Measurements from ENCODE around the gene SLIT3. TPM values are rescaled to one million over a fixed set of nuclear protein-coding genes. Genes with fewer than 3 reads are reported as not detected.

The SLIT3 gene
- total RNA-seq, 4 donors from 2014 or later: 0.72 to 37.4 (median 5.3) TPM

DNA sequence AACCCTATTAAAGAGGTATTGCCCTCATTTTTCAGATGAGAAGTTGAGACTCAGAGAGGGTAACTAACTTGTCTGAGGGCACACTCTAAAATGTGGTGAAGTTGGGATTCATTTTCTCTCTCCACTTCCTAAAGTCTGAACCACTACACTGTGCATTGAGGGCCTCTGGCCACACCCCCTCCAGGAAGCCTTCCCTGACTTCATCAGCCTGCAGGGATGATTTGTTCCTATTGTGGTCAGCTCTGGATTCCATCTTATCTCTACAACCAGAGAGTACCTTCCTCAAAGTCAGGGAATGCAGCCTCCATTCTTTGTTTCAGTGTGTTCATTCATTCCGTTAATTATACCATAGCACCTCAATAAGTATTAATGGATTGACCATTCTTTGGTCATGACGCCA lies 365.8 kb downstream of the SLIT3 start:
- WGBS, 2 donors: 90 to 97% methylated on average over 2 of the region's 2 CpGs
- DNase-seq: no peak
- intact Hi-C loops (cut with DNase I): no loop called here

DNA sequence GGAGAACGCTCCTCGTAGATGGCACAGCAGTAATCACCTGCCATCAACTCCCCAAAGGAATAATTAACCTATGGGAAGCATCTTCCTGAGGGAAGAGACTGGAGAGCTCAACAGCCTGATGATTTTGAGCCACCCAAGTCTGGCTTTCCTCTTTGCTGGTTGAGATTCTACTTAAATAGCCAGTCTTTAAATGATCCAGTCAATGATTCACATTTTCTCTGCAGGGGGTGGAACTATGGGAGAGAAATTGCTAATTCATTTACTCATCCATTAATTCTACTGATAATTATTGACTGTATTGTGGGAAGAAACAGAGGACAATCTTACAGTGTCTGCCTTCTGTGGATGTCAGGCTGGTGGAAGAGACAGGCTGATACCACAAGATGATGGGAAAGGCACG lies 366.8 kb downstream of the SLIT3 start:
- H3K27me3 ChIP-seq: peaks cover 0 to 19% (median 0%) of the 10 kb centered on the region in 4 donors
- intact Hi-C loops (cut with DNase I): no loop called here
- 91 to 92% methylated on average over 3 of the region's 3 CpGs for WGBS, 2 donors
- H3K9me3 ChIP-seq: no peaks in the 10 kb centered on the region
- no peaks in the 10 kb centered on the region for H3K4me1 ChIP-seq
- H3K27ac ChIP-seq: no peak overlapping the region
- TF ChIP-seq, protein P1, sequence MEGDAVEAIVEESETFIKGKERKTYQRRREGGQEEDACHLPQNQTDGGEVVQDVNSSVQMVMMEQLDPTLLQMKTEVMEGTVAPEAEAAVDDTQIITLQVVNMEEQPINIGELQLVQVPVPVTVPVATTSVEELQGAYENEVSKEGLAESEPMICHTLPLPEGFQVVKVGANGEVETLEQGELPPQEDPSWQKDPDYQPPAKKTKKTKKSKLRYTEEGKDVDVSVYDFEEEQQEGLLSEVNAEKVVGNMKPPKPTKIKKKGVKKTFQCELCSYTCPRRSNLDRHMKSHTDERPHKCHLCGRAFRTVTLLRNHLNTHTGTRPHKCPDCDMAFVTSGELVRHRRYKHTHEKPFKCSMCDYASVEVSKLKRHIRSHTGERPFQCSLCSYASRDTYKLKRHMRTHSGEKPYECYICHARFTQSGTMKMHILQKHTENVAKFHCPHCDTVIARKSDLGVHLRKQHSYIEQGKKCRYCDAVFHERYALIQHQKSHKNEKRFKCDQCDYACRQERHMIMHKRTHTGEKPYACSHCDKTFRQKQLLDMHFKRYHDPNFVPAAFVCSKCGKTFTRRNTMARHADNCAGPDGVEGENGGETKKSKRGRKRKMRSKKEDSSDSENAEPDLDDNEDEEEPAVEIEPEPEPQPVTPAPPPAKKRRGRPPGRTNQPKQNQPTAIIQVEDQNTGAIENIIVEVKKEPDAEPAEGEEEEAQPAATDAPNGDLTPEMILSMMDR (IDR thresholded peaks at IDR 0.05): no peak
- no peak for TF ChIP-seq POLR2A (IDR thresholded peaks at IDR 0.05)
- no peaks in the 10 kb centered on the region for H3K36me3 ChIP-seq
- no peak overlapping the region for H3K4me3 ChIP-seq
- DNase-seq: no peak

More for the DNA sequence above, 365.8 kb downstream of the SLIT3 start:
- TF ChIP-seq, protein P1 (IDR thresholded peaks at IDR 0.05): no peak
- no peak for TF ChIP-seq POLR2A (IDR thresholded peaks at IDR 0.05)
- H3K27ac ChIP-seq: no peak overlapping the region
- no peaks in the 10 kb centered on the region for H3K36me3 ChIP-seq
- H3K4me3 ChIP-seq: no peak overlapping the region
- peaks cover 0 to 15% (median 0%) of the 10 kb centered on the region in 4 donors for H3K27me3 ChIP-seq
- no peaks in the 10 kb centered on the region for H3K4me1 ChIP-seq
- H3K9me3 ChIP-seq: no peaks in the 10 kb centered on the region

DNA sequence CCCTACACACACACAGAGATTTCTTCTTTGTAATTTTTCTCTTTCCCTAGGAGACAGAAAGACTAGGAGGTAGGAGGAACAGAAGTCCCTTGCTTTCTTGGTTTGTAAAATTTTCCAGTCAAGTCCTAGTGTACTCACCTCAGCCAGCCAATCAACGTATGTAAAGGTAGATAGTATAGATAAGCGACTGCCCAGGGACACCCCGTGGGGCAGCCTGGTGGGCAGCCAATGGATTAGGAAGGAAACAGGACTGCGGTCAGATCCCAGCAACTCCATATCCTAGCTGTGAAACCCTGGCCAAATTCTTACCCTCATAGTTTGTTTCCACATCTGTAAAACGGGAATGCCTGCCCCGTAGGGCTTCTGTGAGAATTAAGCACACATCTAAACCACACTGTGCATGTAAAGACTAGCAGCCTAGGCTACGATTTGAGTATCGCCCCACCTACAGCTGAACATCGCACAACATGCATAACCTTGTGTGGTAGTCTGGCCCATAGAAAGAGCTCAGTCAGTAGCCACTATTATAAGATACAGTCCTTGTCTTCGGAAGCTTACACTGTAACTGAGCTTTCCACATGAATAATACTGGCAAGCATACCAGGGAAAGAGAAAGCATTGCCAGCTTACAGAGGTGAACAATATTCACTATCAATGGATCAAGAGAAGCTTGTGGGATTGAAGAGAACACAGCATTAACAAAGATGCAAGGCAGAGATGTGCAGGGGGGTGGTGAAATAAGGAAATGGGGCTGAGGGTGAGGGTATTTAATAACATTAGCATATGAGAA lies 368.3 kb downstream of the SLIT3 start:
- DNase-seq: no peak
- Histone ChIP-seq H3K4me3 (no peak overlapping the region), H3K27me3 (peaks cover 0 to 19% (median 0%) of the 10 kb centered on the region in 4 donors), H3K36me3 (no peaks in the 10 kb centered on the region), H3K4me1 (no peaks in the 10 kb centered on the region), H3K27ac (no peak overlapping the region), H3K9me3 (no peaks in the 10 kb centered on the region)
- WGBS, 2 donors: 71 to 74% methylated on average over 8 to 10 of the region's 10 CpGs
- TF ChIP-seq POLR2A (IDR thresholded peaks at IDR 0.05): no peak
- TF ChIP-seq, protein P1 (IDR thresholded peaks at IDR 0.05): no peak
- intact Hi-C loops (cut with DNase I): no loop called here

DNA sequence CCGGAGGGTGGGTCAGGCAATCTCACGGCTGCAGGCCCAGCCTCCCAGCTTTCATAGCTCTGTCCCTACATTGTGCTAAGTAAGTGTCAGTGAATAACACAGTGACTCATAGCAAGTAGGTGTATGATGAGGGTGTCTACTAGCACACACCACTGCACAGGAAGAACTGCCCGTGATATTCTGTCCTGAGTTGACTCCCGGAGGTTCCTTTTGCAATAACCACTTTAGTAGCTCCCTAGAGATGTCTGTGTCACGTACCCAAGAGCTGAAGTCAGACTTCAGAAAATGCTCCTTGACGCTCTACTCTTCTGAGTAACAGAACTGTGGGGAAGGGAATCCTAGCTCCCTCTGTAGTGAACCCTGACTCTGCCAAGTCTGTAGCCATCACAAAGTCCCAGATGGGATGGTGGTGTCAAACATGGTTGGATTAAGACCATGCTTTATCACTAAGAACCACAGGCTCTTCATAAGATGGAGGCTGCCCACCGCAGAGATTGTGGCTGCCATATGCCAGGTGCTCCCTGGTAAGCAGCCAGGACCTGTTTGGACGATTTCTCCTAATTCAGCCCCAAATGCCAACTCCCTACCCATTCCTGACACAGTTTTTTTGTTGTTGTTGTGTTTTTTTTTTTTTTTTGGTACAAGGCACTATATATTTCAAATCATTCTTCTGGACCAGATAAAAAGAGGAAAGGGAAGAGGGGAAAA lies 369.1 kb downstream of the SLIT3 start:
- Histone ChIP-seq H3K27me3 (peaks cover 0 to 19% (median 0%) of the 10 kb centered on the region in 4 donors), H3K27ac (no peak overlapping the region), H3K36me3 (no peaks in the 10 kb centered on the region), H3K4me3 (no peak overlapping the region), H3K9me3 (no peaks in the 10 kb centered on the region), H3K4me1 (no peaks in the 10 kb centered on the region)
- no peak for DNase-seq
- 63 to 66% methylated on average over 8 of the region's 8 CpGs for WGBS, 2 donors
- no peak for TF ChIP-seq POLR2A (IDR thresholded peaks at IDR 0.05)
- TF ChIP-seq, protein P1 (IDR thresholded peaks at IDR 0.05): no peak
- intact Hi-C loops (cut with DNase I): no loop called here

DNA sequence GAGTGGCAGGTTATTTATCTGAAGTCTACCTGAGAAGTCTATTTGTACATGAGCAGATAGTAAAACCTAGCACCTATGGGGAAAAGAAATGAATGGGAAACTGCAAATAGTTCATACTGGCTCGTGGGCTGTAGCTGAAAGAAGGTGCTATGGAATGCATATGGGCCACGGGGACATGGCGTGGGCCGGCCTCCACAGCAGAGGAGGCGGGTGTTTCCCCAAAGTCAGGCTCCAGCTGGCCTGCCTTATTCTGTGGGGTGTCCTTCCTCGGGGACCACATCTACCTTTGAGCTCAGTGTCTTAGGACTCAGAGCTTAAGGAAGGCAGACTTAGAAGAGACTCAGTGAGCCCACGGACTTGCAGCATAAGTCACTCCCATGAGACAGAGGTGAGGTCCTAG lies 371.3 kb downstream of the SLIT3 start:
- WGBS, 2 donors: 73 to 82% methylated on average over 5 to 7 of the region's 7 CpGs
- H3K4me1 ChIP-seq: no peaks in the 10 kb centered on the region

More for the DNA sequence above, 371.3 kb downstream of the SLIT3 start:
- Histone ChIP-seq H3K9me3 (no peaks in the 10 kb centered on the region), H3K27me3 (peaks cover 0 to 26% (median 0%) of the 10 kb centered on the region in 4 donors), H3K27ac (no peak overlapping the region), H3K4me3 (no peak overlapping the region), H3K36me3 (no peaks in the 10 kb centered on the region)
- no peak for DNase-seq
- intact Hi-C loops (cut with DNase I): no loop called here
- no peak for TF ChIP-seq POLR2A (IDR thresholded peaks at IDR 0.05)
- TF ChIP-seq, protein P1 (IDR thresholded peaks at IDR 0.05): no peak
